Kidney epithelial cell (primary cell): ENCODE data around the gene MEGF6. TPM values are rescaled to one million over a fixed set of nuclear protein-coding genes. Genes with fewer than 3 reads are reported as not detected.

Experiments
- DNase-seq: peaks from one replicate; pipeline ENCODE4 v3.0.0-alpha.2; 2010; ENCODE audit warnings: low read depth
- H3K27me3 ChIP-seq: 2 replicates; pipeline ENCODE4 v1.6.0; 2011; ENCODE audit warnings: low read length; ENCODE audit not compliant: control insufficient read depth, insufficient read depth
- H3K36me3 ChIP-seq: 2 replicates; pipeline ENCODE4 v1.5.1; 2011; ENCODE audit warnings: low read length; ENCODE audit not compliant: control insufficient read depth, insufficient read depth
- H3K4me3 ChIP-seq: 2 replicates; pipeline ENCODE4 v1.5.1; 2011; ENCODE audit warnings: low read depth, mild to moderate bottlenecking, control low read depth, low read length
- total RNA-seq: library from RNA; depleted of rRNA; stranded (reverse); fragments of >200 nt; gene quantifications from 2 replicates; pipeline ENCODE4 v1.2.3, GENCODE V29; 2015
- TF ChIP-seq, protein P1 (sequence below): IDR thresholded peaks from 2 replicates; pipeline ENCODE4 v1.5.1; 2011; ENCODE audit warnings: mild to moderate bottlenecking, moderate library complexity, low read length, control low read depth, inconsistent platforms; ENCODE audit not compliant: insufficient read depth, poor library complexity, severe bottlenecking

MEGF6 gene
- total RNA-seq, 1 donor from 2014 or later = 13.1 TPM

DNA sequence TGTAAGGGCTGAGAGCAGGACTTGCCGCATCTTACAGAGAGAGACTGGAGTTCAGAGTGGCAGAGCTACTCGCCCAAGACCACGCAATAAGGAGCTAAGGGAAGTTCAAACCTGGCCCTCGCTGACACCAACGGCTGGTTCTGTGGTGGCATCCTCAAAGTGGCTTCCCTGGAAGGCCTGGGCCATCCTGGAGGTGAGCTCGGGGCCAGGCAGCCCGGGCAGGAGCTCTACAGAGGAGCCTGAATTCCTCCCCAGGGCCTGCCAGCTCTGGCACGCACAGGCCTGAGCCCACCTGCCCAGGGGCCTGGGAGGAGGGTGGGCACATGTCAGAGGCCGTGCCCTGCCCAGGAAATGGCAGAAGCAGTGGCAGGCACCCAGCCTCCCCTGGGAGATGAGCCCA is 68.6 kb downstream of the MEGF6 start:
- Histone ChIP-seq H3K27me3 (peaks cover 23% of the 10 kb centered on the region), H3K4me3 (no peak overlapping the region), H3K36me3 (no peaks in the 10 kb centered on the region)
- TF ChIP-seq, protein P1, sequence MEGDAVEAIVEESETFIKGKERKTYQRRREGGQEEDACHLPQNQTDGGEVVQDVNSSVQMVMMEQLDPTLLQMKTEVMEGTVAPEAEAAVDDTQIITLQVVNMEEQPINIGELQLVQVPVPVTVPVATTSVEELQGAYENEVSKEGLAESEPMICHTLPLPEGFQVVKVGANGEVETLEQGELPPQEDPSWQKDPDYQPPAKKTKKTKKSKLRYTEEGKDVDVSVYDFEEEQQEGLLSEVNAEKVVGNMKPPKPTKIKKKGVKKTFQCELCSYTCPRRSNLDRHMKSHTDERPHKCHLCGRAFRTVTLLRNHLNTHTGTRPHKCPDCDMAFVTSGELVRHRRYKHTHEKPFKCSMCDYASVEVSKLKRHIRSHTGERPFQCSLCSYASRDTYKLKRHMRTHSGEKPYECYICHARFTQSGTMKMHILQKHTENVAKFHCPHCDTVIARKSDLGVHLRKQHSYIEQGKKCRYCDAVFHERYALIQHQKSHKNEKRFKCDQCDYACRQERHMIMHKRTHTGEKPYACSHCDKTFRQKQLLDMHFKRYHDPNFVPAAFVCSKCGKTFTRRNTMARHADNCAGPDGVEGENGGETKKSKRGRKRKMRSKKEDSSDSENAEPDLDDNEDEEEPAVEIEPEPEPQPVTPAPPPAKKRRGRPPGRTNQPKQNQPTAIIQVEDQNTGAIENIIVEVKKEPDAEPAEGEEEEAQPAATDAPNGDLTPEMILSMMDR = no peak
- no peak for DNase-seq

DNA sequence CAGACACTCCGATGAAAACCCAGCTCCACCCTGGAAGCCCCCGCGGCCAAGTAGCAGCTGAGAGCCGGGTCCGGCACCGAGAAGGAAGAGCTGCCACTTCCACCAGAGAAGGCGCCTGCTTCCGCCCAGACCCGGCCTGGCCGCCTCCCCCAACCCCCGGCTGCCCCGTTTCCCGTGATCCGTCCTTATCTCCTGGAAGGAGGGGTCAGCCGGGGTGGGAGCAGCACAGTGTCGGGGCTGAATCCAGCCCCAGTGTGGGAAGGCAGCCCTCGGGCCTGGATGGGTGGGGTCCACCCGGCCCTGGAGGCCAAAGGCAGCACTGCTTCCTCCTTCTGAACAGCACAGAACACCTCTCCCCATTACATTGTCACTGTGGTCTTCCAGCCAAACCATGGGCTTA is 69.4 kb downstream of the MEGF6 start:
- peaks cover 19% of the 10 kb centered on the region for H3K27me3 ChIP-seq
- no peak for DNase-seq

DNA sequence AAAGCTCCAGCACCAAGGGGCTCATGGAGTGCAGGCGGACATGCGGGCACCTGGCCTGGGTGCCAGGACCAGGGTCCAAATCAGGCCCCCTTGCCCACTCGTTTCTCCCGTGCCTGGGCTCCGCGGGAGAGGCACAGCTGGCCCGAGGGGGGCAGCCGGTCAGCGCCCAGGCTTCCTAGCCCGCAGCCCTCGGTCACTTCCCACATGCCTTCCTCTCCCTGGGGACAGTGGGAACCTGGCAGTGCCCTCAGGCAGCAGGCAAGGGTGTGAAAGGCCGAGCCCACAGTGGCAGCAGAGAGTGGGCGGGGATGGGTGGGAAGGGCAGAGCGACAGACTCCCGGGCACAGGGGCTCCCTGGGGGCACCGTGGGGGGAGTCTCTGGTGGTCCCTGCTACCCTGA is 69.8 kb downstream of the MEGF6 start:
- H3K36me3 ChIP-seq = no peaks in the 10 kb centered on the region
- TF ChIP-seq, protein P1 = no peak
- peaks cover 17% of the 10 kb centered on the region for H3K27me3 ChIP-seq
- no peak for DNase-seq
- no peak overlapping the region for H3K4me3 ChIP-seq

More for the DNA sequence above, 69.4 kb downstream of the MEGF6 start:
- Histone ChIP-seq H3K4me3 (no peak overlapping the region), H3K36me3 (no peaks in the 10 kb centered on the region)
- TF ChIP-seq, protein P1 = no peak

DNA sequence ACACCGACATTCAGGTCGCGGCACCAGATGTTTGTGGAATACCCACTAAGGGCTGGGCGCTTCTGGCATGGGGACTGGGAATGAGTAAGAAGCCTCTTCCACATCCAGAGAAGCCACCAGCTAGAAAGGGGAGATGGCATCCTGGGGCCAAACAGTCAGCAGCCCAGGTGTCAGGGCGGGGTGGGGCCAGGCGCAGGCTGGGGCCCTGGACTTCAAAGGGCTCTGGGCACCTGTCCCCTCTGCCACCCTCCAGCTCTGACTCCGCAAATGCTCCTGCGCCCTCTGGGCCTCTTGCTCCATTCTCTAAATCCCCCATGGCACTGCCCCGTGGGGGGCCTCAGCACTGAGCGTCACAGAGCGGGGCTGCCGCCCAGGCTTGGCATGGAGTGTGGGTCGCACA is 70.4 kb downstream of the MEGF6 start:
- TF ChIP-seq, protein P1 = no peak
- Histone ChIP-seq H3K27me3 (peaks cover 17% of the 10 kb centered on the region), H3K36me3 (no peaks in the 10 kb centered on the region), H3K4me3 (no peak overlapping the region)
- DNase-seq = no peak

DNA sequence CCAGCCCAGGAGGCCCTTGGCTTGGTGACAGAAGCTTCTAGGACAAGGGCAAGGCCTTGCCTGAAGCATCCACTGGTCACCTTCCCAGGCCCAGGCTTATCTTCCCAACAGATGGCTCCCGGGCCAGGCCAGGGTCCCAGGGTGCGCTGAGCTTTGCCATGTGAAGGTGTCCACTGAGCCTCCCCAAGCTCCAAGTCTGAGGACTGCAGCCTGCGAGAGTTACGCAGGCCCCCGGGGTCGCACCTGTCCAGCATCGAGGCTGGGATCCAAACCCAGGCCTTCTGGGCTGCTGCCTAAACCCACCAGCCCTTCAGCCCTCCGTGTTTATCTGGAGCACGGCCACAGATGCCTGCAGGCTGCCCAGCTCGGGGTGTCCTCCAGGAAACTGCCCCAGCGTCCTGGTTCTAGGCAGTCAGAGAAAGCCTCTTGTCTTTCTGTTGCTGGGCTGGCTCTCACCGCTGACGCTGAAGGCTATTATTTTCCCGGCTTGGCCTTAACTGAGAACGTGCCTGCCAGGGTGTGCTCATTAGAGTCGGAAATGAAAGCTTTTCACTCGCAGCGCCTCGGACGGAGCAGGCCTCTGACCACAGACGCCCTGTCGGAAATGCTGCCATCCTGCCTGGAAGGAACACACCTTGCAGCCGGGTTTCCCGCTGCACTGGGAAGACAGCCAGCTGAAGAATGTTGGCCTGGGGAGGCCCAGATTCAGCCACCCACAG is 71.4 kb downstream of the MEGF6 start:
- Histone ChIP-seq H3K36me3 (no peaks in the 10 kb centered on the region), H3K27me3 (peaks cover 16% of the 10 kb centered on the region), H3K4me3 (no peak overlapping the region)
- DNase-seq = no peak
- TF ChIP-seq, protein P1 = no peak

DNA sequence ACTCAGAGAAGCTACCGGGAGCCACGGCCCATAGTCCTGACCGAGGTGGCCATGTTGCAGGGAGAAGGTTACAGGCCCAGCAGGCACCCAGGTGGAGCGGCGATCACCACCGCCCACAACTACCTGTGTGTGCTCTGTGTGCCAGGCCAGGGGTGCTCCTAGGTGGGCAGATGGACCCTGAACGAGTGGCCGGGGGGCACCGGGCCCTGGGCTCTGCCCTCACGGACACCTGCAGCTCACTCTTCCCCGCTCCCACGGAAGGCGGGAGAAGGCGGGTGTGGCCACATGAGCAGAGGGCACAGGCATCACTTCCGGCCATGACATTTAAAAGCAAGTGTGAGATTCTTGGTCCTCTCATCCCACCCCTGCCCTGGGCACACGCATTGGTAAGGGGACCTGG is 73.9 kb downstream of the MEGF6 start:
- H3K36me3 ChIP-seq = no peaks in the 10 kb centered on the region
- no peak for DNase-seq
- TF ChIP-seq, protein P1 = no peak
- no peak overlapping the region for H3K4me3 ChIP-seq
- H3K27me3 ChIP-seq = peaks cover 16% of the 10 kb centered on the region
